Measurements from ENCODE around the gene ZNF605. TPM values are rescaled to one million over a fixed set of nuclear protein-coding genes. Genes with fewer than 3 reads are reported as not detected.

ZNF605 gene
- total and polyA plus RNA-seq, 2 of the 8 experiments (the other 6 are each of a cell fraction or from before 2014, with no cell fraction given): 3.6 to 20.3 TPM

DNA sequence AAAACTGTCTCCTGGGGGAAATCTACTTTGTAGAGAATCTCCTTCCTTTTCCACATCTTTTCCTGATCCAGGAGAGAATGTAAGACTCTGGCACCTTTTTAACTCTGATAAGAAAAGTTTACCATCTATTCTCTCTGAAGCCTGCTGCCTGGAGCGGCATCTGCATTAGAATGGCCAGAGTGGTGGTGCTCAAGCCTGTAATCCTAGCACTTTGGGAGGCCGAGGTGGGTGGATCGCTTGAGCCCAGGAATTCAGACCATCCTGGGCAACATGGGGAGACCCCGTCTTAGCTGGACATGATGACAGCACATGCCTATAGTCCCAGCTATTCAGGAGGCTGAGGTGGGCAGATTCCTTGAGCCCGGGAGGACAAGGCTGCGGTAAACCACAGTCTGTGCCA is 67.3 kb downstream of the ZNF605 start:
- ChIA-PET POLR2A (ENCODE audit: partially characterized antibody) (interaction anchor here (0.7 to 1.4 kb wide), 5 partner anchors 11 to 33 kb away, joined by 3 to 8 read pairs (median 4); no protein-coding TSS in a partner anchor), CTCF (ENCODE audit: partially characterized antibody) (interaction anchor here (1.2 kb wide), 1 partner anchor 15 kb away, joined by 4 read pairs; no protein-coding TSS in a partner anchor)
- peak overlapping the region in 2 of 4 experiments; percentile 78 to 97; a peak in 3 of 8 replicates for H3K4me3 ChIP-seq (ENCODE audit: extremely low read depth in 1 of 4, insufficient read depth in 2 of 4, low read depth in 3 of 4, low read length in 4 of 4)
- TF ChIP-seq NANOG (IDR thresholded peaks at IDR 0.05; ENCODE audit: insufficient read depth, low read depth, low read length, poor library complexity, severe bottlenecking): peak; percentile 86
- no peak for TF ChIP-seq BCL11A (IDR thresholded peaks at IDR 0.05; ENCODE audit: low read depth in 2 of 2, low read length in 2 of 2)
- no peak for TF ChIP-seq SIN3A (conservative IDR thresholded peaks at IDR 0.05 in 1 of 2, IDR thresholded peaks at IDR 0.05 in 1 of 2; ENCODE audit: low read depth in 1 of 2, low read length in 2 of 2)
- TF ChIP-seq CREB1 (IDR thresholded peaks at IDR 0.05): no peak
- no peak for TF ChIP-seq SRF (IDR thresholded peaks at IDR 0.05; ENCODE audit: low read depth, low read length)
- no peak for TF ChIP-seq RNF2 (IDR thresholded peaks at IDR 0.05; ENCODE audit: borderline replicate concordance, low read depth, low read length, missing control alignments, poor library complexity, severe bottlenecking)
- no peak for TF ChIP-seq TEAD4 (IDR thresholded peaks at IDR 0.05; ENCODE audit: low read depth, low read length)
- TF ChIP-seq TAF1 (IDR thresholded peaks at IDR 0.05; ENCODE audit: low read depth, low read length): 0 out of 2 replicates have a peak, but pooled peaks have one; percentile 39
- no peak for TF ChIP-seq EGR1 (IDR thresholded peaks at IDR 0.05; ENCODE audit: borderline replicate concordance, low read depth, low read length)
- no peak for TF ChIP-seq HDAC2 (IDR thresholded peaks at IDR 0.05; ENCODE audit: borderline replicate concordance in 1 of 2, low read depth in 2 of 2, low read length in 2 of 2)
- TF ChIP-seq, protein P1, sequence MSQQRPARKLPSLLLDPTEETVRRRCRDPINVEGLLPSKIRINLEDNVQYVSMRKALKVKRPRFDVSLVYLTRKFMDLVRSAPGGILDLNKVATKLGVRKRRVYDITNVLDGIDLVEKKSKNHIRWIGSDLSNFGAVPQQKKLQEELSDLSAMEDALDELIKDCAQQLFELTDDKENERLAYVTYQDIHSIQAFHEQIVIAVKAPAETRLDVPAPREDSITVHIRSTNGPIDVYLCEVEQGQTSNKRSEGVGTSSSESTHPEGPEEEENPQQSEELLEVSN (IDR thresholded peaks at IDR 0.05): 0 out of 2 replicates have a peak, but pooled peaks have one; percentile 10

More for the DNA sequence above, 67.3 kb downstream of the ZNF605 start:
- Histone ChIP-seq H3K14ac (ENCODE audit: insufficient read length) (no peak overlapping the region), H3K27ac (ENCODE audit: low read depth, low read length) (peak overlapping the region; percentile 84), H4K20me1 (replicated peaks in 1 of 2; ENCODE audit: control insufficient read depth in 1 of 2, insufficient read depth in 2 of 2, low read length in 2 of 2) (no peaks in the 10 kb centered on the region), H3K36me3 (ENCODE audit: control insufficient read depth in 2 of 4, insufficient read depth in 4 of 4, low read length in 3 of 4) (peaks cover 0 to 3% (median 0%) of the 10 kb centered on the region in 4 experiments; a peak in 1 of 8 replicates), H3K4me2 (ENCODE audit: insufficient read depth in 1 of 2, low read depth in 2 of 2, low read length in 2 of 2) (peak overlapping the region; percentile 95 to 99), H3K9me3 (ENCODE audit: insufficient read depth in 2 of 2, low read depth in 1 of 2, low read length in 1 of 2) (peaks cover 0 to 3% of the 10 kb centered on the region in 2 experiments; a peak in 1 of 4 replicates), H2BK15ac (ENCODE audit: low read length) (no peak overlapping the region), H3K79me1 (ENCODE audit: low read depth, low read length) (no peaks in the 10 kb centered on the region), H4K8ac (ENCODE audit: extremely low read depth, insufficient read depth, low read length) (no peak overlapping the region; the same call in 1 of the 2 replicates), H3K18ac (ENCODE audit: extremely low read depth, low read length) (no peak overlapping the region; the same call in 1 of the 2 replicates), H3K4ac (replicated peaks; ENCODE audit: insufficient read length, low read depth, low read length) (no peak overlapping the region), H3K23me2 (ENCODE audit: low read depth, low read length) (peaks cover 12% of the 10 kb centered on the region), H2BK12ac (ENCODE audit: low read depth, low read length) (no peak overlapping the region; the same call in 1 of the 2 replicates), H3K79me2 (ENCODE audit: control insufficient read depth in 1 of 2, insufficient read depth in 2 of 2, low read length in 2 of 2) (peaks cover 3 to 14% of the 10 kb centered on the region in 2 experiments; a peak in 2 of 4 replicates), H2BK5ac (ENCODE audit: low read depth, low read length) (peak overlapping the region; percentile 77; the same call in 1 of the 2 replicates), H2BK120ac (replicated peaks; ENCODE audit: low read depth, low read length) (peak overlapping the region; percentile 98), H2AFZ (ENCODE audit: low read length) (no peak overlapping the region), H2AK5ac (ENCODE audit: low read depth, low read length) (no peak overlapping the region), H4K5ac (ENCODE audit: insufficient read length, low read depth, low read length) (peak overlapping the region; percentile 71), H4K91ac (replicated peaks; ENCODE audit: insufficient read length, low read length) (peak overlapping the region; percentile 44), H3K23ac (ENCODE audit: insufficient read length) (no peak overlapping the region), H3K4me1 (replicated peaks in 1 of 4; ENCODE audit: control insufficient read depth in 3 of 4, insufficient read depth in 4 of 4, low read length in 3 of 4) (peaks cover 2 to 9% (median 8%) of the 10 kb centered on the region in 4 experiments), H3K56ac (replicated peaks; ENCODE audit: insufficient read length, low read depth, low read length) (peak overlapping the region; percentile 94), H3K9ac (replicated peaks in 1 of 4; ENCODE audit: extremely low read depth in 1 of 4, low read depth in 3 of 4, low read length in 3 of 4) (0 out of 7 replicates have a peak overlapping the region, but pooled peaks of 1 of the 4 experiments have one; percentile 42), H3K27me3 (replicated peaks in 1 of 4; ENCODE audit: control insufficient read depth in 3 of 4, extremely low read depth in 1 of 4, insufficient read depth in 3 of 4, low read length in 3 of 4) (no peaks in the 10 kb centered on the region), H2BK20ac (ENCODE audit: low read length) (no peak overlapping the region)
- DNase-seq (ENCODE audit: low read depth in 1 of 2, low spot score in 2 of 2) (peak in 1 of 2 experiments; percentile 57), FAIRE-seq (peak; percentile 39)
- WGBS, 2 experiments (ENCODE audit: extremely low coverage in 1 of 2, insufficient coverage in 1 of 2, insufficient read length in 1 of 2, insufficient replicate concordance in 2 of 2, low coverage in 1 of 2, low lambda C conversion rate in 2 of 2, missing lambda C conversion rate in 1 of 2): 6% methylated on average over 6 of the region's 6 CpGs; no CpG with 5 or more reads in 1 of the 2 experiments
